Left ventricle myocardium inferior (tissue), 1 donor: ENCODE data around the gene LIPA. TPM values are rescaled to one million over a fixed set of nuclear protein-coding genes. Genes with fewer than 3 reads are reported as not detected.
A peak's percentile ranks its signal among the peaks of the same experiment; 100 is the strongest.

Source experiments
- DNase-seq: peaks from one replicate; pipeline ENCODE4 v3.0.0-alpha.2; 2020
- H3K27ac ChIP-seq: fragments of 200-600 bp; replicated peaks from 2 replicates; pipeline ENCODE4 v1.8.0; 2021
- H3K27me3 ChIP-seq: fragments of 200-600 bp; 2 replicates; pipeline ENCODE4 v1.8.0; 2021; ENCODE audit warnings: low read depth
- H3K36me3 ChIP-seq: fragments of 200-600 bp; 2 replicates; pipeline ENCODE4 v1.8.0; 2021
- H3K4me1 ChIP-seq: fragments of 200-600 bp; 2 replicates; pipeline ENCODE4 v1.8.0; 2021
- H3K4me3 ChIP-seq: fragments of 200-600 bp; 2 replicates; pipeline ENCODE4 v1.8.0; 2021; ENCODE audit warnings: mild to moderate bottlenecking, moderate library complexity
- H3K9me3 ChIP-seq: fragments of 200-600 bp; replicated peaks from 2 replicates; pipeline ENCODE4 v1.8.0; 2021
- intact Hi-C: fragments of 100-400 bp; cut with micrococcal nuclease; formaldehyde crosslinking; loops from one replicate; pipeline ENCODE4 v1.11.0; 2022
- long read RNA-seq: library from polyadenylated mRNA; unstranded; transcript quantifications from one replicate; pipeline ENCODE4 v2.0.0, GENCODE V29; 2021
- total RNA-seq: library from RNA; stranded (reverse); fragmentation: NEBNext Ultra II Directional; extraction: Animal tissue kit (Norgen Biotek cat#: 25700); gene quantifications from one replicate; pipeline ENCODE4 v1.2.1, GENCODE V29; 2021
- TF ChIP-seq, protein P1 (sequence below): fragments of 200-600 bp; IDR thresholded peaks from 2 replicates; pipeline ENCODE4 v1.8.0; 2021; ENCODE audit warnings: antibody characterized with exemption, mild to moderate bottlenecking, borderline replicate concordance
- donor health status: DM: no; HTN: yes; CAD: no; lungs with severe emphysema.

Gene LIPA
- 12.8 TPM for total RNA-seq
- long read RNA-seq, transcript LIPA-202 (10 exons, 2,782 nt) = major isoform, 14 of 22 reads
- long read RNA-seq, partial matches to known transcripts = 1 of 22 reads
- long read RNA-seq, other reads (novel, unspliced or antisense) = 6 of 22 reads

DNA sequence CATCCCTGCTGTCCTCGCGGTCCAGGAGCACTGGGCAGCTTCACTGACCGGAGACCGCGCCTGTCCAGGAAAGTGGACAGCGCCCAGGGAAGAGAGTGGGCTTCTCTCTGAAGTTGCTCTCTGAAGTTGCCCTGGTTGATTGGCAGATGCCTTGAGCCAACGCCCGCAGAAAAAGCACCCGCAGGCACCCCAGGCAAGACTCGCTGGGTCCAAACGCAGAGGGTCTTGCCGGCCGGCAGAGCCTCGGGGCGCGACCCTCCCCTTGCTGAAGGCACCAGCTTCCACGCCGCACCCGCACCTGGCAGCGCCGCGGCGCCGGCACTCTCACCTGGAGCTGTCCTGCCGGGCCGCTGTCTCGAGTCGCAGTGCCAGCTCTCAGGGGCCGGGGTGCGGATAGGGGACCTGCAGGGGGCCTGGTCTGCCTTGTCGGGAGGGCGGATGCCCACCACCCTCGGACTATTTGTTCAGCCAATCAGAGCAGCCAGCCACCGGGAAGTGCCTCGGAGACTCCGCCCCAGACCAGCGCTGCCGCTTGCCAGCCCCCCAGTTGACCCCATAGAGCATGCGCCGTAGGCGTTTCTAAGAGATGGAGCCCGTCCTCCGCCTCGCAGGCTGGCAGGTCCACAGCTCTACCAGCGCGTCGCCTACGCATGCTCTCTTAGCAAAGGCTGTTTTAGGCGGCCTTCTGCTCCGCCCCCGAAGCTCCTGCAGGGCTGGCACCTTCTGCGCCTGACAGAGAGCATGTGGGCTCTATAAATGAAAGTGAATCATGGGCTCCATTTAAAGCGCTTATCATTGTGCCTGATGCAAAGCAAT lies at the start of gene LIPA:
Gene LIPA (minus strand): TSS at position 367 of the 816 bp plus-strand sequence. CDS start 4,127 bp downstream, outside the sequence.
- TF ChIP-seq, protein P1, sequence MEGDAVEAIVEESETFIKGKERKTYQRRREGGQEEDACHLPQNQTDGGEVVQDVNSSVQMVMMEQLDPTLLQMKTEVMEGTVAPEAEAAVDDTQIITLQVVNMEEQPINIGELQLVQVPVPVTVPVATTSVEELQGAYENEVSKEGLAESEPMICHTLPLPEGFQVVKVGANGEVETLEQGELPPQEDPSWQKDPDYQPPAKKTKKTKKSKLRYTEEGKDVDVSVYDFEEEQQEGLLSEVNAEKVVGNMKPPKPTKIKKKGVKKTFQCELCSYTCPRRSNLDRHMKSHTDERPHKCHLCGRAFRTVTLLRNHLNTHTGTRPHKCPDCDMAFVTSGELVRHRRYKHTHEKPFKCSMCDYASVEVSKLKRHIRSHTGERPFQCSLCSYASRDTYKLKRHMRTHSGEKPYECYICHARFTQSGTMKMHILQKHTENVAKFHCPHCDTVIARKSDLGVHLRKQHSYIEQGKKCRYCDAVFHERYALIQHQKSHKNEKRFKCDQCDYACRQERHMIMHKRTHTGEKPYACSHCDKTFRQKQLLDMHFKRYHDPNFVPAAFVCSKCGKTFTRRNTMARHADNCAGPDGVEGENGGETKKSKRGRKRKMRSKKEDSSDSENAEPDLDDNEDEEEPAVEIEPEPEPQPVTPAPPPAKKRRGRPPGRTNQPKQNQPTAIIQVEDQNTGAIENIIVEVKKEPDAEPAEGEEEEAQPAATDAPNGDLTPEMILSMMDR = no peak
- H3K9me3 ChIP-seq = no peaks in the 10 kb centered on the region
- peak within 1 kb of the TSS; percentile 95 for H3K4me3 ChIP-seq
- peak; percentile 95 for DNase-seq
- peaks cover 15% of the 10 kb centered on the region for H3K4me1 ChIP-seq
- no peaks in the 10 kb centered on the region for H3K27me3 ChIP-seq
- no peaks in the 10 kb centered on the region for H3K36me3 ChIP-seq
- peak within 1 kb of the TSS; percentile 85 for H3K27ac ChIP-seq
- intact Hi-C loops = no loop called here

GRCh38 chr10:89301232-89301631 lies 49.7 kb upstream of the LIPA start:
- H3K27me3 ChIP-seq = no peaks in the 10 kb centered on the region
- H3K36me3 ChIP-seq = peaks cover 7% of the 10 kb centered on the region
- no peak for DNase-seq
- intact Hi-C loops = no loop called here
- H3K27ac ChIP-seq = peak overlapping the region; percentile 94
- peaks cover 45% of the 10 kb centered on the region for H3K4me1 ChIP-seq
- H3K4me3 ChIP-seq = peak overlapping the region; percentile 68
- peaks cover 12% of the 10 kb centered on the region for H3K9me3 ChIP-seq
- TF ChIP-seq, protein P1 = no peak

DNA sequence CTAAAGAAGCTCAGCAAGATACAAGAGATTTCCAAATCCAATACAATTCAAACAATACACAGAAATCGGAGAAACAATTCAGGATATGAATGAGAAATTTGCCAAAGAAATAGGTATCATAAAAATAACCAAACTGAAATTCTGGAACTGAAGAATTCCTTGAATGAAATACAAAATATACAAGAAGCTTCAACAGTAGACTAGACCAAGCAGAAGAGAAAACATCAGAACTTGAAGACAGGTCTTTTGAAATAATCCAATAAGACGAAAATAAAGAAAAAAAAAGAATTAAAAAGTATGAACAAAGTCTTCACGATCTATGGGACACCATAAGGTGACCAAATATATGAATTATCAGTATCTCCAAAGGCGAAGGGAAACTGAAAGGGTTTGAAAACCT lies 47.5 kb upstream of the LIPA start:
- Histone ChIP-seq H3K4me1 (peaks cover 51% of the 10 kb centered on the region), H3K27ac (no peak overlapping the region)

GRCh38 chr10:89297791-89298190 lies 46.2 kb upstream of the LIPA start:
- no peak overlapping the region for H3K27ac ChIP-seq
- TF ChIP-seq, protein P1 = no peak
- H3K4me3 ChIP-seq = no peak overlapping the region
- H3K4me1 ChIP-seq = peaks cover 39% of the 10 kb centered on the region
- DNase-seq = no peak
- H3K9me3 ChIP-seq = peaks cover 12% of the 10 kb centered on the region
- no peaks in the 10 kb centered on the region for H3K27me3 ChIP-seq
- H3K36me3 ChIP-seq = no peaks in the 10 kb centered on the region
- intact Hi-C loops = no loop called here

More for the DNA sequence above, 47.5 kb upstream of the LIPA start:
- Histone ChIP-seq H3K27me3 (no peaks in the 10 kb centered on the region), H3K4me3 (no peak overlapping the region), H3K9me3 (peaks cover 12% of the 10 kb centered on the region), H3K36me3 (no peaks in the 10 kb centered on the region)
- intact Hi-C loops = no loop called here
- no peak for DNase-seq
- TF ChIP-seq, protein P1 = no peak

DNA sequence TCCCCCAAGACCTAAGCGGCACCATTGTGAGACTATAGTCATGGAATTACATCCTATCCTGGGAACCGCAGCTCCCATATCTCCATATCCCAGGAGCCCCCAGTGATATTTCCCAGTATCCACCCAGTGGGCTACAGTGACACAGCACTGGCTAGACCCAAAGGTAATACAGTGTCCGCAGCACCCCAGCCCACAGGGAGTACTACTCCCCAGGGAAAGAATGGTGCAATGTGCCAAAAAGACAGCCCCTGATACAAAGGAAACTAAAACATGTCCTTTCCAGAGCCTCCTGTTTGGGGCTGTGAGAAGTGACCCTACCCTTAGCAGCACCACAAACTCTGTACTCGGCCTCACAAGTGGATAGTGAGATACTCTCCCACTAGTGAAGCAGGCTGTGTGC lies 45.8 kb upstream of the LIPA start:
- H3K4me1 ChIP-seq = peaks cover 34% of the 10 kb centered on the region
- TF ChIP-seq, protein P1 = no peak
- intact Hi-C loops = no loop called here
- H3K4me3 ChIP-seq = no peak overlapping the region
- DNase-seq = no peak
- no peaks in the 10 kb centered on the region for H3K27me3 ChIP-seq
- H3K9me3 ChIP-seq = peaks cover 12% of the 10 kb centered on the region
- H3K27ac ChIP-seq = no peak overlapping the region
- H3K36me3 ChIP-seq = no peaks in the 10 kb centered on the region
